B cell (primary cell): ENCODE results near the gene ADRA2A. TPM values are rescaled to one million over a fixed set of nuclear protein-coding genes. Genes with fewer than 3 reads are reported as not detected.

Experiments
- ATAC-seq: fragments of 200-7000 bp; cut with Tn5 transposase; one replicate; pipeline ENCODE4 v1.10.0; 2021; ENCODE audit warnings: low read depth, mild to moderate bottlenecking, moderate number of reproducible peaks, moderate library complexity
- CTCF ChIA-PET: fragments of 350-600 bp; sonication (Branson Sonifier 250); formaldehyde crosslinking; loops from one replicate; lab custom pipeline; 2021; ENCODE audit warnings: antibody characterized with exemption, inconsistent platforms; lab: Charles Lee
- POLR2A ChIA-PET: fragments of 350-600 bp; sonication (Branson Sonifier 250); formaldehyde crosslinking; loops from one replicate; lab custom pipeline; 2021; ENCODE audit warnings: antibody characterized with exemption; lab: Charles Lee
- DNase-seq: peaks from one replicate; pipeline ENCODE4 v3.0.0; 2013
- H2AFZ ChIP-seq: 2 replicates; pipeline ENCODE4 v1.6.1; 2012; ENCODE audit warnings: mild to moderate bottlenecking, low read depth, low read length; ENCODE audit not compliant: insufficient read depth, poor library complexity, severe bottlenecking
- H3K27ac ChIP-seq, 2 donors: 1 replicate in 1 of 2; 2 replicates in 1 of 2; pipeline ENCODE4 v1.5.1; 2012 to 2013; ENCODE audit warnings: low read length in 2 of 2, mild to moderate bottlenecking in 2 of 2, moderate library complexity in 1 of 2
- H3K27me3 ChIP-seq, 4 experiments: fragments of 200-600 bp in 1 of 4; sonication (generic) in 1 of 4; replicated peaks in 1 of 4; 1 replicate in 2 of 4; 2 replicates in 2 of 4; pipeline versions ENCODE4 v1.6.1 to v1.7.0; 2013 to 2016; ENCODE audit warnings: low read length in 3 of 4, mild to moderate bottlenecking in 2 of 4, mixed read lengths in 1 of 4, moderate library complexity in 1 of 4; ENCODE audit not compliant: insufficient read depth in 4 of 4, control insufficient read depth in 3 of 4; ENCODE audit errors: control extremely low read depth in 1 of 4
- H3K36me3 ChIP-seq, 2 experiments: replicated peaks in 1 of 2; 1 replicate in 1 of 2; 2 replicates in 1 of 2; pipeline versions ENCODE4 v1.6.1 to v1.7.1; 2013; ENCODE audit warnings: low read length in 1 of 2; ENCODE audit not compliant: insufficient read depth in 2 of 2, control insufficient read depth in 1 of 2; ENCODE audit errors: control extremely low read depth in 1 of 2, extremely low read depth in 1 of 2
- H3K4me1 ChIP-seq, 2 donors: fragments of 200-600 bp in 1 of 2; sonication (generic) in 1 of 2; 1 replicate in 1 of 2; 2 replicates in 1 of 2; pipeline versions ENCODE4 v1.5.1 to v1.6.1; 2013 to 2017; ENCODE audit warnings: low read length in 2 of 2; ENCODE audit not compliant: control insufficient read depth in 2 of 2, insufficient read depth in 2 of 2
- H3K4me2 ChIP-seq: replicated peaks from 2 replicates; pipeline ENCODE3; 2012; ENCODE audit warnings: mild to moderate bottlenecking, low read depth, low read length; ENCODE audit not compliant: poor library complexity, severe bottlenecking
- H3K4me3 ChIP-seq, 5 experiments: fragments of 200-600 bp in 1 of 5; sonication (generic) in 1 of 5; 1 replicate in 3 of 5; 2 replicates in 2 of 5; pipeline versions ENCODE4 v1.5.1 to v1.7.0; 2011 to 2016; ENCODE audit warnings: low read length in 4 of 5, mild to moderate bottlenecking in 4 of 5, low read depth in 2 of 5, control low read depth in 1 of 5, moderate library complexity in 1 of 5; ENCODE audit not compliant: insufficient read depth in 1 of 5; ENCODE audit errors: control extremely low read depth in 1 of 5, extremely low read depth in 1 of 5
- H3K79me2 ChIP-seq: fragments of 200-600 bp; sonication (generic); one replicate; pipeline ENCODE4 v1.6.0; 2016; ENCODE audit warnings: low read length; ENCODE audit not compliant: control insufficient read depth, insufficient read depth
- H3K9ac ChIP-seq: fragments of 200-600 bp; sonication (generic); 2 replicates; pipeline ENCODE4 v1.6.1; 2017; ENCODE audit warnings: mild to moderate bottlenecking, low read length, moderate library complexity
- H3K9me3 ChIP-seq, 3 donors: one replicate each; pipeline versions ENCODE4 v1.6.1 to v1.7.1; 2013; ENCODE audit warnings: low read length in 2 of 3; ENCODE audit not compliant: control insufficient read depth in 2 of 3, insufficient read depth in 1 of 3; ENCODE audit errors: control extremely low read depth in 1 of 3
- H4K20me1 ChIP-seq: 2 replicates; pipeline ENCODE4 v1.6.0; 2012; ENCODE audit warnings: mild to moderate bottlenecking, low read length; ENCODE audit not compliant: insufficient read depth, control insufficient read depth, poor library complexity, severe bottlenecking
- H3K27ac Mint-ChIP-seq: one replicate; pipeline ENCODE4 v1.8.0; 2021; ENCODE audit warnings: mixed read lengths
- H3K27me3 Mint-ChIP-seq: one replicate; pipeline ENCODE4 v1.8.0; 2021; ENCODE audit warnings: mixed read lengths
- H3K4me1 Mint-ChIP-seq: one replicate; pipeline ENCODE4 v1.8.0; 2021; ENCODE audit warnings: mixed read lengths
- H3K4me3 Mint-ChIP-seq: one replicate; pipeline ENCODE4 v1.8.0; 2021; ENCODE audit warnings: mixed read lengths
- H3K9me3 Mint-ChIP-seq: one replicate; pipeline ENCODE4 v1.8.0; 2022; ENCODE audit warnings: mixed read lengths; ENCODE audit not compliant: insufficient read depth
- EZH2 ChIP-seq: IDR thresholded peaks from 2 replicates; pipeline ENCODE4 v1.6.1; 2012; ENCODE audit warnings: borderline replicate concordance, low read depth, mild to moderate bottlenecking, moderate library complexity, low read length; ENCODE audit not compliant: insufficient read depth, poor library complexity, severe bottlenecking
- WGBS: methylation state at CpG from one replicate; pipeline ENCODE4 v1.1.5; 2013; ENCODE audit warnings: missing lambda C conversion rate; ENCODE audit not compliant: insufficient coverage; 5-methylcytosine and 5-hydroxymethylcytosine counted together
- intact Hi-C: fragments of 100-400 bp; cut with micrococcal nuclease; formaldehyde crosslinking; loops from one replicate; pipeline ENCODE4 v1.10.0; 2022
- polyA plus RNA-seq: library from polyadenylated mRNA; depleted of rRNA; stranded (reverse); fragments of >200 nt; gene quantifications from 2 replicates; pipeline ENCODE4 v1.2.3, GENCODE V29; 2012
- total RNA-seq, 2 donors: library from RNA; stranded (reverse); fragments of 120-200 nt in 1 of 2; gene quantifications; 1 replicate in 1 of 2; 2 replicates in 1 of 2; pipeline versions ENCODE4 v1.2.3 to v1.2.4, GENCODE V29; 2013 to 2022
- TF ChIP-seq, protein P1 (sequence below): fragments of 200-600 bp; IDR thresholded peaks from one replicate; pipeline ENCODE4 v1.8.0; 2022; ENCODE audit warnings: antibody characterized with exemption, mild to moderate bottlenecking

Gene ADRA2A
- total and polyA plus RNA-seq, 2 donors (not counting 1 experiment from before 2014, with no cell fraction given): 0.01 TPM; not detected in 1

GRCh38 chr10:111112333-111112732 is 35.5 kb downstream of the ADRA2A start:
- intact Hi-C loops: no loop called here
- Histone ChIP-seq H3K79me2 (no peaks in the 10 kb centered on the region), H3K9ac (no peak overlapping the region), H3K36me3 (no peaks in the 10 kb centered on the region), H3K27ac (no peak overlapping the region), H3K9me3 (no peaks in the 10 kb centered on the region), H4K20me1 (no peaks in the 10 kb centered on the region), H3K4me3 (no peak overlapping the region), H3K27me3 (no peaks in the 10 kb centered on the region), H2AFZ (no peak overlapping the region), H3K4me2 (no peak overlapping the region), H3K4me1 (no peaks in the 10 kb centered on the region)
- Mint-ChIP-seq H3K27me3 (peaks cover 16% of the 10 kb centered on the region), H3K4me1 (no peaks in the 10 kb centered on the region), H3K9me3 (no peaks in the 10 kb centered on the region), H3K27ac (no peak overlapping the region), H3K4me3 (no peak overlapping the region)
- TF ChIP-seq EZH2: no peak
- TF ChIP-seq, protein P1, sequence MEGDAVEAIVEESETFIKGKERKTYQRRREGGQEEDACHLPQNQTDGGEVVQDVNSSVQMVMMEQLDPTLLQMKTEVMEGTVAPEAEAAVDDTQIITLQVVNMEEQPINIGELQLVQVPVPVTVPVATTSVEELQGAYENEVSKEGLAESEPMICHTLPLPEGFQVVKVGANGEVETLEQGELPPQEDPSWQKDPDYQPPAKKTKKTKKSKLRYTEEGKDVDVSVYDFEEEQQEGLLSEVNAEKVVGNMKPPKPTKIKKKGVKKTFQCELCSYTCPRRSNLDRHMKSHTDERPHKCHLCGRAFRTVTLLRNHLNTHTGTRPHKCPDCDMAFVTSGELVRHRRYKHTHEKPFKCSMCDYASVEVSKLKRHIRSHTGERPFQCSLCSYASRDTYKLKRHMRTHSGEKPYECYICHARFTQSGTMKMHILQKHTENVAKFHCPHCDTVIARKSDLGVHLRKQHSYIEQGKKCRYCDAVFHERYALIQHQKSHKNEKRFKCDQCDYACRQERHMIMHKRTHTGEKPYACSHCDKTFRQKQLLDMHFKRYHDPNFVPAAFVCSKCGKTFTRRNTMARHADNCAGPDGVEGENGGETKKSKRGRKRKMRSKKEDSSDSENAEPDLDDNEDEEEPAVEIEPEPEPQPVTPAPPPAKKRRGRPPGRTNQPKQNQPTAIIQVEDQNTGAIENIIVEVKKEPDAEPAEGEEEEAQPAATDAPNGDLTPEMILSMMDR: no peak
- 100% methylated on average over 1 of the region's 1 CpG for WGBS
- ATAC-seq (no peak), DNase-seq (no peak)
- ChIA-PET POLR2A (no interaction called here), CTCF (no interaction called here)

DNA sequence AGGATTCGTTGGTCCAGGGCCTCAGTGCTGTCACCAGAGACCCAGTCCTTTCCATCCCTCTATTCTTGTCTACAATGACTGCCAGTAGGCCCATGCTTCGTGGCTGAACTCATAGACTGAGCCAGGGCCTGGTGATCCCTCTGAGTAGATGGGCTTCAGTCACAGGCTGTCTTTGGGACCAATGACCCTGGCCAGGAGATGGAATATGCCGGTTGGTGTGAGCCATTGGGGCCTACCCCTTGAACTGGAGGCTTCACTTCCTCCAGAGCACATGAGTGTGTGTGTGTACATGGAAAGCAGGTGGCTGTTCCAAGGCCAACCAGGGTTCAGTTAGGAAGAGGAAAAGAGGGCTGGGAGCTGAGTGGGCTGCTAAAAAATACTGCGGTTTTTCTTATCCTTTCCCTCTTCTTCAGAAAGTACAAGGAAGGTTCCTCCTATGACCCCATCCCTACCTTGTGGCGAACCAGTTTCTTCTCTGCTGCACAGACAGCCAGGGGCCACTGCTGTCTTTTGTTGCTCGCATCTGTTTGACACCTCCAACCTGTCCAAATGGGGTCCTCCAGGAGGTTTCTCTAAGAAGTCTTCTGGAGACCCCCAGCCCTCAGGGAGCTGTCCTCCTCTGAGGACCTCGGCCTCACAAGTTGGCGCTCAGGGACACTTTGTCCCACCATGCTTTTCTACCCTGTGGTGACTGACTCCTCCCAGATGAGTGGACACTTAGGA is 36.6 kb downstream of the ADRA2A start:
- H3K4me1 Mint-ChIP-seq: no peaks in the 10 kb centered on the region
- H3K4me3 Mint-ChIP-seq: no peak overlapping the region
- WGBS: 93% methylated on average over 8 of the region's 8 CpGs

More for the DNA sequence above, 36.6 kb downstream of the ADRA2A start:
- no peak for TF ChIP-seq EZH2
- TF ChIP-seq, protein P1: no peak
- ChIA-PET POLR2A (no interaction called here), CTCF (no interaction called here)
- Histone ChIP-seq H3K9me3 (no peaks in the 10 kb centered on the region), H3K27ac (no peak overlapping the region), H3K4me3 (no peak overlapping the region), H3K4me2 (no peak overlapping the region), H3K79me2 (no peaks in the 10 kb centered on the region), H3K36me3 (no peaks in the 10 kb centered on the region), H3K9ac (no peak overlapping the region), H3K4me1 (no peaks in the 10 kb centered on the region), H4K20me1 (no peaks in the 10 kb centered on the region), H3K27me3 (no peaks in the 10 kb centered on the region), H2AFZ (no peak overlapping the region)
- DNase-seq (no peak), ATAC-seq (no peak)
- Mint-ChIP-seq H3K27me3 (peaks cover 18% of the 10 kb centered on the region), H3K27ac (no peak overlapping the region), H3K9me3 (no peaks in the 10 kb centered on the region)
- intact Hi-C loops: no loop called here
